ENCODE data around the gene REST.

- TF ChIP-seq, protein P1, sequence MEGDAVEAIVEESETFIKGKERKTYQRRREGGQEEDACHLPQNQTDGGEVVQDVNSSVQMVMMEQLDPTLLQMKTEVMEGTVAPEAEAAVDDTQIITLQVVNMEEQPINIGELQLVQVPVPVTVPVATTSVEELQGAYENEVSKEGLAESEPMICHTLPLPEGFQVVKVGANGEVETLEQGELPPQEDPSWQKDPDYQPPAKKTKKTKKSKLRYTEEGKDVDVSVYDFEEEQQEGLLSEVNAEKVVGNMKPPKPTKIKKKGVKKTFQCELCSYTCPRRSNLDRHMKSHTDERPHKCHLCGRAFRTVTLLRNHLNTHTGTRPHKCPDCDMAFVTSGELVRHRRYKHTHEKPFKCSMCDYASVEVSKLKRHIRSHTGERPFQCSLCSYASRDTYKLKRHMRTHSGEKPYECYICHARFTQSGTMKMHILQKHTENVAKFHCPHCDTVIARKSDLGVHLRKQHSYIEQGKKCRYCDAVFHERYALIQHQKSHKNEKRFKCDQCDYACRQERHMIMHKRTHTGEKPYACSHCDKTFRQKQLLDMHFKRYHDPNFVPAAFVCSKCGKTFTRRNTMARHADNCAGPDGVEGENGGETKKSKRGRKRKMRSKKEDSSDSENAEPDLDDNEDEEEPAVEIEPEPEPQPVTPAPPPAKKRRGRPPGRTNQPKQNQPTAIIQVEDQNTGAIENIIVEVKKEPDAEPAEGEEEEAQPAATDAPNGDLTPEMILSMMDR (conservative IDR thresholded peaks at IDR 0.05), result no peak
- TF ChIP-seq EZH2 (IDR thresholded peaks at IDR 0.05; ENCODE audit: low read depth), result no peak
Observed at GRCh38 chr4:56876264-56876663, 31.4 kb upstream of the REST start.
